GM19467 (cell line): ENCODE measurements around the gene ZNF761.
A peak's percentile ranks its signal among the peaks of the same experiment; 100 is the strongest.
"Not testable (repeated sequence)": the region's sequence is repeated elsewhere in the genome, so short reads cannot be mapped to it uniquely, and the experiment has no call there.

Source experiments
- ATAC-seq: cut with Tn5 transposase; IDR thresholded peaks from one replicate; pipeline ENCODE4 v1.9.1; 2021; ENCODE audit warnings: mild to moderate bottlenecking, moderate library complexity; ENCODE audit not compliant: unreplicated experiment

ZNF761 gene

DNA sequence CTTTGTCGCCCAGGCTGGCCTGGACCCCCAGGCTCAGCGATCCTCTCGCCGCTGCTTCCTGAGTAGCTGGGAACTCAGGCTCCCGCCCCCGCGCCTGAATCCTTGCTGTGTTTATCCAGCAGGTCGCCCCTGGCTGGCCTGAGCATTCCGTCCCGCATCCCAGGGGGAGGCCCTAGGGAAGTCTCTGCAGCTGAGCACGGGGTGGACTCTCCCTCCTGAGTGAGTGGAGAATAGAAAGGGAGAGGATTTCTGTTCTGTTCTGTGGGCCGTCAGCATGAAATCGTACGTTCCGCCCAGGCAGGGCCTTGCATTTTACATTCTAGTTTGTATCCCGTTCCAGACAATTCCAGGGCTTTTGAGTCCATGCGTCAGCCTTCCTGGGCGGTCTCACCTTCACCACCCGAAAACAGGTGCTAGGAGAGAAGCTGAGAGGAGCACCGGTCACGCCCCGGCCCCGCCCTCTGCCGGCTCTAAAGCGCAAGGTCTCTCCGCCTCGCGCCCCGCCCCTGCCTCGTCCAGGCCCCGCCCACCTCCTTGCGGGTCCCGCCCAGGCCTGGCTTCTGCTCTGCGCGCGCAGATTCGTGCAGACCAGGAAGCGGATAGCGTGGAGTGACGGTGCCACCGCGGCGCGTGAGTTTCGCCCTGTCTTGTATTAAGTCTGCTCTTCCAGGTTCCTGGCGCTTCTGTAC lies at the start of gene ZNF761:
TSS of gene ZNF761 (plus strand) at position 586 of the 689 bp plus-strand sequence. CDS start 15,285 bp downstream, outside the sequence.
- peak; percentile 92 for ATAC-seq

DNA sequence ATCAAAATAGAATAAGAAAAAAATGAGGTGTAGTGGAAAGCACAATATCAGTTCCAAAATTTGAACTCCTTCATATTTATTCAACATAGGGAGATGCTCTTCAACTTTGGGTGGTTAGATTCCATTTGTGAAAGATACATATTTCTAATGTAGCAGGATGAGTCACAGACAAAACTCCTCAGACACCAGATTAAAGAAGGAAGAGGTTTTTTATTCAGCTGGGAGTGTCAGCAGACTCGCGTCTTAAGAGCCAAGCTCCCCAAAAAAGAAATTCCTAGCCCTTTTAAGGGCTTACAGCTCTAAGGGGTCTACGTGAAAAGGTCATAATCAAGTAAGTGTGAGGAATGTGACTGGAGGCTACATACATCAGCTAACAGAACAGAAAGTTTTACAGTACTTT lies 43.6 kb upstream of the ZNF761 start:
- no peak for ATAC-seq

DNA sequence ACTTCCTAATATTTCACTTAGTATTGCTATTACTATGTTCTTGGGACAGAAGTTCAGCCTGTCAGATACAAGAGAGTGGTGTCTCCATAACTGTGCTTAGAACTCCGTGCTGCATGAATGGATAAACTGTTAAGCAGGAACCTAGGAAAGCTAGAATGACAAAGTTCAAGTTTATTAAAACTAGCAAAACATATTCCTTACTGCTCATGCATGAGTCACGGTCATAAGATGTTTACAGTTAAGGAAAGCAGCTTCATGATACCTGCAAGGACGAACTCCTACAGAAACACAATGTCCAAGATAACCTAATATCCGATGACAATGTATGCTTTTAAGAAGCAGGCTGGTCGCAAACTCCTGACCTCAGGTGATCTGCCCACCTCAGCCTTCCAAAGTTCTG lies 42.9 kb upstream of the ZNF761 start:
- no peak for ATAC-seq

DNA sequence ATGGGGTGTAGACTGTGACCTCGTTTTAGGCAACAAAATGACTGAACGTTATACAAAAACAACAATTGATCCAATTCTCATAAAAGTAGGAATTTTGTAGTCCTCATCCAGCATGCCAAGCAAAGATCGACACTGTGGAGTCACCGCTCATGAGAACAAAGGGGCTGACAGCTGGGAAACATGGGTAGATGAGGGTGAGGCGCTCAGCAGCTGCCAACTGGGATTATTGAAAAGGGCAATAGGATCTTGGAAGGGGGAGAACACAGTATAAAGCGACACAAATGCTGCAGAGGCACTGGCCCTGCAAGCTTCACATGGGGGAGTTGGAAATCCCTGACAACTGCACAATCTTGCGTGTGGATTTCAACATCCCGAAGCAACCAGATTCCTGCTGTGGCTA lies 42.2 kb upstream of the ZNF761 start:
- ATAC-seq, result no peak

DNA sequence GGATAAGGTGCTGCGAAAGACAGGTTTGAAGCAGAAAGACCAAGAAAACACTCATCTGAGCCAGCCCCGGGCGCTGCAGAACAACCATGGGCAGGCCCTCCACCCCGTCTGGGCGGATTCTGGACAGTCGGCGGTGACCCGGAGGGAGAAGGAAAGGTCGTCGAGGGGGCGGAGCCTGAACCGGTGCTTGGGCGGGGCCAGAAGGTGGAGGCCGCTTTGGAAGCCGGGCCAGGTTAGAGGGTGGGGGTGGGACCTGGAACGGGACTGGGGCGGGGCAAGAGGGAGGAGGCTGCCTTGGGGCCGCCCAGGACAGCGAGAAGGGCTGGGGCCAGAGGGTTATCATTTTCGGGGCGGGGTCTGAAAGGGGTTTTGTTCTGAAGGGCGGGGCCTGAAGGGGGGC lies 41.8 kb upstream of the ZNF761 start:
- no peak for ATAC-seq

DNA sequence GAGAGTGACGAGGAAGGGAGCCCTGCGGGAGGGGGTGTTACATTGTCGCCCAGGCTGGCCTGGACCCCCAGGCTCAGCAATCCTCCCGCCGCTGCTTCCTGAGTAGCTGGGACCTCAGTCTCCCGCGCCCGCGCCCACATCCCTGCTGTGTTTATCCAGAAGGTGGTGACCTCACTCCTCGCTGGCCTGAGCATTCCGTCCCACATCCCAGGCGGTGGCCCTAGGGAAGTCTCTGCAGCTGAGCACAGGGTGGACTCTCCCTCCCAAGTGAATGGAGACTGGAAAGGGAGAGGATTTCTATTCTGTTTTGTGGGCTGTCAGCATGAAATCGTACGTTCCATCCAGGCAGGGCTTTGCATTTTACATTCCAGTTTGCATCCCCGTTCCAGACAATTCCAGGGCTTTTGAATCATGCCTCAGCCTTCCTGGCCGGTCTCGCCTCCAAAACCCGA lies 37.2 kb upstream of the ZNF761 start:
- ATAC-seq, result no peak

DNA sequence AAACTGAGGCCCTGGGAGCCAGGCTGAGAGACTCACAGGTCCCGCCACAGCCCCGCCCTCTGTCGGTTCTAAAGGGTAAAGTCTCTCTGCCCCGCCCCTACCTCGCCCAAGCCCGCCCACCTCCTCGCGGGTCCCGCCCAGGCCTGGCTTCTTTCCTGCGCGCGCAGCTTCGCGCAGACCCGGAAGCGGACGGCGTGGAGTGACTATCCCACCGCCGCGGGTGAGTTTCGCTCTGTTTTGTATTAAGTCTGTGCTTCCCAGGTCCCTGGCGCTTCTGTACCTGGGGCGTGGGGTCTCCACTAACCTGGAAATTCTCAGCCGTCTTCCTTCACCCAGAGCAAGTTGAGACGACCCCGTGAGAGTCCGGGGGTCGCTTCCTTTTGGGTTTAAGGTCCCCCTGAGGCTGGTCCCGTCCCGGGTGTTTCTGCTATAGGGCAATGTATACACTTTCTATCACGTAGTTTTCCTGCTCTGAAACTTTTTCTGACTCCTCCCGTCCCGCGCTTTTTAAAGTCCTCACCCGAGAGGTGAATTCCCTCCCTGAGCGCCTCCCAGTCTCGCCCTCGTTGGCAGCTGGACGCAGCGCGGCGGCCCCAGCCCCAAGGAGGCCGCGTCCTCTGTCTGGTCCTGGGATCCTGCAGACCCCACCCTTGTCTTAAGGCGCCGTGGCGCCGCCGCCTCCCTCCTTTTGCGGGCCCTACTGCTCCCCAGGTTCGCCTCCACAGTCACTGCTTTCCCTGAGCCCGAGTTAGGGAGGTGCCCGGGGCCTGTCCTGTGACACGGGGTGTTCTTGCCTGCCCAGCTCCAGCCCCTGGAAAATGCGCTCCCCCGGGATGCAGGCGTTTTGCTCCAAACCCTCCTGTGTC lies 36.6 kb upstream of the ZNF761 start, which contains the start of gene ZNF765:
TSS of gene ZNF765 (plus strand) at position 176 of the 866 bp plus-strand sequence. CDS start 2,867 bp downstream, outside the sequence.
- peak; percentile 93 for ATAC-seq

DNA sequence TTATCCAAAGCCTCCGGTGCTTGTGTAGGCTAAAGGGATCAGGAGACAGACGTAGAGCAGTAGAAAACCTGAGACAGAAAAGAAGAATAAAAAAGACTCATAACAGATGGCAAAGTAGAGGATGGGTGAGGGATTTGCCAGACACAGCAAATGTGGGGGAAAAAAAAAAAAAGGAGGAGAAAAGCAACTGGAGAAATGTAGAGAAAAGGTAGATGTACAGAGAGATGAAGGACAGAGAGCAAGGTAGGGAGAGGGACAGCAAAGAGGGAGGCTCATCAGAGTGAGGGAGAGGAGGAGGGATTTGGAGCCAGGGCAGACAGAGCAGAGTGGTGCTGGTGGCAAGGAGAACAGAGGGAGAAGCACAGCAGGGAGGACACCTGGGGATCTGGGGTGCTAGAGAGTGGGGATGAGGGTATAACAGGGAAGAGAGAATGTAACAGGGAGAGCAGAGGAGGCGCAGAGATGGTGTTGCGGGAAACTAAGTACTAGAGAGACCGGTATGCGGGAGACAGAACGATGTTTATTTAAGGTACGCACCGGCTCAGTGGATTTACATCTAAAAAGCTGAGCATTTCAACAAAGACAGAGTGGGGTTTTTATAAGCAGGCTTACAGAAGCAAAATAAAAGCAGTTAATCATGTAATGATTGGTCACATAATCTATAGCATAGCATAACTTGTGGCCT lies 35.8 kb upstream of the ZNF761 start:
- not testable (repeated sequence) for ATAC-seq

DNA sequence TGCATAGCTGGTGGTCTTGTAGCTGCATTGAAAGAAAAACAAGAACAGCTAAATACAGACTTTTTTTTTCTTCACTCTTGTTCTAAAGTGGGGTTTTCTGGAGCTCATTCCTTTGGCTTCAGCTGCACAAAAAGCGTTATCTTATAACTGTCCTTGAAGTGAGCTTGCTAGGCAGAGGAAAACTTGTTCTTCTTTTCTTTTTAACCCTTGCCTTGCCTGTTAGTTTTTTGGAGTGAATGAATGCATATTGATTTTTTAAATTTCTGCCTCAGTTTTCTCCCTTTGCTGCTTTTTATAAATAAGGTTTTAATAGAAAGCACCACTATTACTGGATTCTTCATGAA lies 35.3 kb upstream of the ZNF761 start:
- ATAC-seq, result no peak

DNA sequence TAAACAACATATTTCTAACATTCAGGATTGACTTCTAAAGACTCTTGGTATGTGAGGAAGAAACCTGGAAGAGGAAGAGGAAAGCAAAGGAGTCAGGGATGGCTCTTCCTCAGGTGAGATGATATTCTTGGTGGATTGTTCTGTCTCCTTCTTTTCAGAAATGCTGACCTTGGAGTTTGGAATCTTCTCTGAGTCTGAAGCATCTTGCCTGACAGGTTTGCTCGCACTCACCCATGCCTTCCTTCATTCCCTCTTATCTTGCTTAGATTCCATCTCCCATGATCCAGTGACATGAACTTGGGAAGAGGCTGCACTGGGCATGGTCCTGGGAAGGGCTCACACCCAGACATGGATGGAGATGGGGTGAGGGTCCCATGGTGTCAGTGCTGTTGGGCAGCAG lies 33.9 kb upstream of the ZNF761 start:
- not testable (repeated sequence) for ATAC-seq

DNA sequence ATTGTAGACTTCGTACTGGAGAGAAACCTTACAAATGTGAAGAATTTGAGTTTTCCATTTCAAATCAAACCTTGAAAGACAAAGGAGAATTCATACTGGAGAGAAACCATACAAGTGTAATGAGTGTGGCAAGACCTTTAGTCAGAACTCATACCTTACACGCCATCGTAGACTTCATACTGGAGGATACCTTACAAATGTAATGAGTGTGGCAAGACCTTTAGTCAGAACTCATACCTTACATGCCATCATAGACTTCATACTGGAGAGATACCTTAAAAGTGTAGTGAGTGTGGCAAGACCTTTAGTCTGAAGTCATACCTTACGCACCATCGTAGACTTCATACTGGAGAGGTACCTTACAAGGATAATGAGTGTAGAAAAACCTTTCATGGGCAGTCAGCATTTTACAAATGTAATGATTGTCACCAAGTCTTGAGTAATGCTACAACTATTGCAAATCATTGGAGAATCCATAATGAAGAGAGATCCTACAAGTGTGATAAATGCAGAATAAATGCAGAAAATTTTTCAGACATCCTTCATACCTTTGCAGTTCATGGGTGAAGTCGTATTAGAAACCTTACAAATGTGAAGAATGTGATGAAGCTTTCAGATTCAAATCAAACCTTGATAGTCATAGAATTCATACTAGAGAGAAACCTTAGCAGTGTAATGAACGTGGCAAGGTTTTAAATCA lies 22.1 kb upstream of the ZNF761 start:
- no peak for ATAC-seq

DNA sequence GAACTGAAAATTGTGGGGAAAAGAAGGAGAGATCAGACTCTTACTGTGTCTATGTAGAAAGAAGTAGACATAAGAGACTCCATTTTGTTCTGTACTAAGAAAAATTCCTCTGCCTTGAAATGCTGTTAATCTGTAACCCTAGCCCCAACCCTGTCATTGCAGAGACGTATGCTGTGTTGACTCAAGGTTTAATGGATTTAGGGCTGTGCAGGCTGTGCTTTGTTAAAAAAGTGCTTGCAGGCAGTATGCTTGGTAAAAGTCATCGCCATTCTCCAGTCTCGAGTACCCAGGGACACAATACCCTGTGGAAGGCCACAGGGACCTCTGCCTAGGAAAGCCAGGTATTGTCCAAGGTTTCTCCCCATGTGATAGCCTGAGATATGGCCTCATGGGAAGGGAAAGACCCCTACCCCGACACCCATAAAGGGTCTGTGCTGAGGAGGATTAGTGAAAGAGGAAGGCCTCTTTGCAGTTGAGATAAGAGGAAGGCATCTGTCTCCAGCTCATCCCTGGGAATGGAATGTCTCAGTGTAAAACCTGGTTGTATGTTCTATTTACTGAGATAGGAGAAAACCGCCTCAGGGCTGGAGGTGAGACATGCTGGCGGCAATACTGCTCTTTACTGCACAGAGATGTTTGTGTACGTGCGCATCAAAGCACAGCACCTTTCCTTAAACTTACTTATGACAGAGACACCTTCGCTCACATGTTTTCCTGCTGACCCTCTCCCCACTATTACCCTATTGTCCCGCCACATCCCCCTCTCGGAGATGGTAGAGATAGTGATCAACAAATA lies 11.1 kb upstream of the ZNF761 start:
- ATAC-seq, result not testable (repeated sequence)

DNA sequence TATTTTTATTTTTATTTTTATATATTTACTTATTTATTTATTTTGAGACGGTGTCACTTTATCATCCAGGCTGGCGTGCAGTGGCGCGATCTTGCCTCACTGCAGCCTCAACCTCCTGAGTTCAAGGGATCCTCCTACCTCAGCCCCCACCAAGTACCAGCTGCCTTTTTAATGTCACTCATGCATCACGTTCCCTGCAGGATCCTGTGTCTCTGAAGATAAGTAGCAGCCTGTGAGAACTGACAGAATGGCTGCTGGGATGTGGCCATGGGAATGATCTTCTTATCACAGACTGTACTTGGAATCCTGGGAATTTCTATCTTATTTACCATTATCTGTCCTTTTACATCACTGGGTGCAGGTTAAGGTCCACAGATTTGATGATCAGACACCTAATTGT lies 9.2 kb upstream of the ZNF761 start:
- ATAC-seq, result no peak

DNA sequence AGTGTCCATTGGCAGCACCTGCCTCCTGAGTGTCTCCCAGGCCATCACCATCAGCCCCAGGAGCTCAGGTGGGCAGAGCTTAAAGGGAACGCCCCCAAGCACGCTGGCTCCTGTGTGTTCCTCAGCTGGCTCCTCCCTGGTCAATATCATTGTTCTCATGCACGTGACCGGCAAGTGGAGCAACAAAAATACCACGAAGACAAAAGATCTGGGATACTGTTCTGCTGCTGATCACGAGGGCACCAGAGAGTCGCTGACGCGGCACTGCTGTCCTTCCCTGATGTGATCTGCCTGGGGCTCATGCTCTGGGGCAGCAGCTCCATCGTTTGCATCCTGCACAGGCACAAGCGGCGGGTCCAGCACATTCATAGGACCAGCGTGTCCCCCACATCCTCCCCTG lies 8.7 kb upstream of the ZNF761 start:
- not testable (repeated sequence) for ATAC-seq

DNA sequence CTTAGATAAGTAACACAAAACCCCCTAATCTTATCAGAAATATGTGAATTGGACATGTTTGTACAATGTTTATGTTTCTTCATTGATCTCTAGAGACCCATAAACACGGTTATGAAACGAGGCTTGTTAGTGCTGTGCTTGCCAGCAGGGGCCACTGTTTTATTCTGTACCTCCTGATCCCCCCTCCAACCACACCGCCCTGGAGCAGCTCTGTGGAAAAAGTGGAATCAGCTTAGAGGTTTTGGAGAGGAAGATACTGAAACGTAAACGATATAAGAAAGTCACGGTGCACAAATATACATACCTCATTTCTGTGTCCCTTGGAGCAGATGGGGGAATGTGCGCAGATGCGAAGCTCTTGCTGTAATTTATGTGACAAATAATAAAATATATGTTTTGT lies 8.1 kb upstream of the ZNF761 start:
- ATAC-seq, result not testable (repeated sequence)

DNA sequence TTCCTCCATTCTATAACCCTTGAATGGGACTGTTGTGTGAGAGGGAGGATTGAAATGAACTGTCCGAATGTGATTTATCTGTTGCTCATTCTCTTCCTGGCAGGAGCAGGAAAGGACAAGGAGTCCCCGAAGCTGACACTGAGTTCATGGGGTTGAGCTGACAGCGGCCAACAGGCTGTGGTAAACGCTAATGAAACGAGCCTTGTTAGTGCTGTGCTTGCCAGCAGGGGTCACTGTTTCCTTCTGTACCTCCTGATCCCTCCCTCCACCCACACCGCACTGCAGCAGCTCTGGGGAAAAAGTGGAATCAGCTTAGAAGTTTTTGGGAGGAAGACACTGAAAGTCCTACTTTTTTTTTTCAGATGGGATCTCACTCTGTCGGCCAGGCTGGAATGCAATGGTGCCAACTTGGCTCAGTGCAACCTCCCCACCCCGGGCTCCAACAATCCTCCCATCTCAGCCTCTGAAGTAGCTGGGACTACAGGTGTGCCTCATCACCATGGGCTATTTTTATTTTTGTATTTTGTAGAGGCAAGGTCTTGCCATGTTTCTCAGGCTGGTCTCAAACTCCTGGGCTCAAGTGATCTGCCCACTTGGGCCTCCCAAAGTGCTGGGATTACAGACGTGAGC lies 6.7 kb upstream of the ZNF761 start:
- no peak for ATAC-seq

DNA sequence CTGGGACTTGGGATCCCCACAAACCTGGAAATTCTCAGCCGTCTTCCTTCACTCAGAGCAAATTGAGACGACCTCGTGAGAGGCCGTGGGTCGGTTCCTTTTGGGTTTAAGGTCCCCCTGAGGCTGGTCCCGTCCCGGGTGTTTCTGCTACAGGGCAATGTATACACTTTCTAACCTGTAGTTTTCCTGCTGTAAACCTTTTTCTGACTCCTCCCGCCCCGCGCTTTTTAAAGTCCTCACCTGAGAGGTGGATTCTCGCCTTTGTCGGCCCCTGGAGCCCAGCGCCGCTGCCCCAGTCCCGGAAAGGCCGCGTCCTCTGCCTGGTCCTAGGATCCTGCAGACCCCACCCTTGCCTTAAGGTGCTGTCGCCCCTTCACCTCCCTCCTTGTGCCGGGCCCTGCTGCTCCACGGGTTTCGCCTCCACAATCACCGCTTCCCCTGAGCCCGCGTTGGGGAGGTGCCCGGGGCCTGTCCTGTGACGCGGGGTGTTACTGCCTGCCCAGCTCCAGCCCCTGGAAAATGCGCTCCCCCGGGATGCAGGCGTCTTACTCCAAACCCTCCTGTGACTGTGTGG lies 391 bp downstream of the ZNF761 start:
- ATAC-seq, result no peak

DNA sequence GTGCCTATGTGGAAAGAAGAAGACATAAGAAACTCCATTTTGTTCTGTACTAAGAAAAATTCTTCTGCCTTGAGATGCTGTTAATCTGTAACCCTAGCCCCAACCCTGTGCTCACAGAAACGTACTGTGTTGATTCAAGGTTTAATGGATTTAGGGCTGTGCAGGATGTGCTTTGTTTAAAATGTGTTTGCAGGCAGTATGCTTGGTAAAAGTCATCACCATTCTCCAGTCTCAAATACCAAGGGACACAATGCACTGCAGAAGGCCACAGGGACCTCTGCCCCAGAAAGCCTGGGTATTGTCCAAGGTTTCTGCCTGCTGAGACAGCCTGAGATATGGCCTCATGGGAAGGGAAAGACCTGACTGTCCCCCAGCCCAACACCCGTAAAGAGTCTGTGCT lies 12.0 kb downstream of the ZNF761 start:
- ATAC-seq, result not testable (repeated sequence)

DNA sequence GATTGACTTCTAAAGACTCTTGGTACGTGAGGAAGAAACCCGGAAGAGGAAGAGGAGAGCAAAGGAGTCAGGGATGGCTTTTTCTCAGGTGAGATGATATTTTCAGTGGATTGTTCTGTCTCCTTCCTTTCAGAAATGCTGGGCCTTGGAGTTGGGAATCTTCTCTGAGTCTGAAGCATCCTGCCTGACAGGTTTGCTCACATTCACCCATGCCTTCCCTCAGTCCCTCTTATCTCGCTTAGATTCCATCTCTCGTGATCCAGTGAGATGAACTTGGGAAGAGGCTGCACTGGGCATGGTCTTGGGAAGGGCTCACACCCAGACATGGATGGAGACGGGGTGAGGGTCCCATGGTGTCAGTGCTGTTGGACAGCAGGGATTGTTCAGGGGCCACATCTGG lies 15.4 kb downstream of the ZNF761 start:
- ATAC-seq, result not testable (repeated sequence)
